ENCODE results near the gene ULK3. TPM values are rescaled to one million over a fixed set of nuclear protein-coding genes. Genes with fewer than 3 reads are reported as not detected.
A peak's percentile ranks its signal among the peaks of the same experiment; 100 is the strongest.

Gene ULK3
- total and polyA plus RNA-seq, 9 donors, result 17.4 to 45.7 (median 25.9) TPM

DNA sequence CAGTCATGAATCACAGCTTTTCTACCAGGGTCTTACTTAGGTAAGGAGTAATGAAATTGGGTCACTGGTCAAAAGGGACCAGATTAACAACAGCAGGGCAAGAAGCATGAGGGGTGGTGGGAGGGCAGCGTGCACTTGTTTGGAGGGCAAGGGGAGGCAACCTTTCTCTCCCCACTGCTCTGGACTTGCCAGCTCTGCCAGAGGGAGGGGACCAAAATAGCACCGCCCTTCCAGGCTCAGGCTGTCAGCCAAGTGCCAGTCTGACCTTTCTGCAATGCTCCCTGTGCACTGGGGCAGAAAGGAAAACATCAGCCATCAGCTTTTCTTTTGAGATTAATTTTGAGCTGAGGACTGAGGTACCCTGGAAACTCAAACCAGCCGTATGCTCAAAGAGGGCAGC lies 4.5 kb upstream of the ULK3 start:
- no peaks in the 10 kb centered on the region for H3K4me1 ChIP-seq (ENCODE audit: insufficient read depth)
- TF ChIP-seq POLR2A (IDR thresholded peaks at IDR 0.05), result no peak
- TF ChIP-seq EP300 (IDR thresholded peaks at IDR 0.05), result no peak
- TF ChIP-seq, protein P1, sequence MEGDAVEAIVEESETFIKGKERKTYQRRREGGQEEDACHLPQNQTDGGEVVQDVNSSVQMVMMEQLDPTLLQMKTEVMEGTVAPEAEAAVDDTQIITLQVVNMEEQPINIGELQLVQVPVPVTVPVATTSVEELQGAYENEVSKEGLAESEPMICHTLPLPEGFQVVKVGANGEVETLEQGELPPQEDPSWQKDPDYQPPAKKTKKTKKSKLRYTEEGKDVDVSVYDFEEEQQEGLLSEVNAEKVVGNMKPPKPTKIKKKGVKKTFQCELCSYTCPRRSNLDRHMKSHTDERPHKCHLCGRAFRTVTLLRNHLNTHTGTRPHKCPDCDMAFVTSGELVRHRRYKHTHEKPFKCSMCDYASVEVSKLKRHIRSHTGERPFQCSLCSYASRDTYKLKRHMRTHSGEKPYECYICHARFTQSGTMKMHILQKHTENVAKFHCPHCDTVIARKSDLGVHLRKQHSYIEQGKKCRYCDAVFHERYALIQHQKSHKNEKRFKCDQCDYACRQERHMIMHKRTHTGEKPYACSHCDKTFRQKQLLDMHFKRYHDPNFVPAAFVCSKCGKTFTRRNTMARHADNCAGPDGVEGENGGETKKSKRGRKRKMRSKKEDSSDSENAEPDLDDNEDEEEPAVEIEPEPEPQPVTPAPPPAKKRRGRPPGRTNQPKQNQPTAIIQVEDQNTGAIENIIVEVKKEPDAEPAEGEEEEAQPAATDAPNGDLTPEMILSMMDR (IDR thresholded peaks at IDR 0.05), result no peak
- no peaks in the 10 kb centered on the region for H3K27me3 ChIP-seq
- no peak overlapping the region for H3K27ac ChIP-seq
- 70 to 87% (median 81%) methylated on average over 3 of the region's 3 CpGs for WGBS, 3 donors
- no peaks in the 10 kb centered on the region for H3K36me3 ChIP-seq
- no peaks in the 10 kb centered on the region for H3K9me3 ChIP-seq
- DNase-seq, result no peak
- intact Hi-C loops (cut with DNase I), result loop anchor here in 2 of 4 donors (2.0 to 10.0 kb wide), 2 partner anchors 53 to 57 kb away; partner anchors contain the start of gene FAM219B (in 1 of the 2)
- no peak overlapping the region for H3K4me3 ChIP-seq

DNA sequence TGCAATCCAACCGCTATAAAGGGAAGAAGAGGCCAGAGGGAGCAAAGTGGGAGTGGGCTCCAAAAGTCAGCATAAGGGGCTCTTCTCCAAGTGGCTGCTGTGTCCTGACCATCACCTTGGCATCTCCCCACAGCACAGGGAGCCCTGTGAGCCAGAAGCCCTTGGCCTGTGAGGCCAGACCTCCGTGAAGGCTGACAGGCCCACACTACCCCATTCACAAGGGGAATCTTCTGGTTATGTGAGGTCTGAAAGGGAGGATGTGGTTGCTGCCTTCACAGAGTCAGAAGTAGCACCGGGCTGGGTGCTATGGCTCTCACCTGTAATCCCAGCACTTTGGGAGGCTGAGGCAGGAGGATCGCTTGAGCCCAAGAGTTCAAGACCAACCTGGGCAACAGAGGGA lies 2.6 kb upstream of the ULK3 start:
- intact Hi-C loops (cut with DNase I), result loop anchor here in 1 of 4 donors (10.0 kb wide), 1 partner anchor 59 kb away; the partner anchor contains the start of gene FAM219B
- Histone ChIP-seq H3K9me3 (no peaks in the 10 kb centered on the region), H3K36me3 (no peaks in the 10 kb centered on the region), H3K27me3 (no peaks in the 10 kb centered on the region), H3K4me3 (no peak overlapping the region), H3K27ac (no peak overlapping the region), H3K4me1 (ENCODE audit: insufficient read depth) (peaks cover 4% of the 10 kb centered on the region)
- DNase-seq, result no peak
- TF ChIP-seq EP300 (IDR thresholded peaks at IDR 0.05) (no peak), POLR2A (IDR thresholded peaks at IDR 0.05) (no peak)
- TF ChIP-seq, protein P1 (IDR thresholded peaks at IDR 0.05), result no peak
- WGBS, 3 donors, result 81 to 88% (median 82%) methylated on average over 4 of the region's 4 CpGs

DNA sequence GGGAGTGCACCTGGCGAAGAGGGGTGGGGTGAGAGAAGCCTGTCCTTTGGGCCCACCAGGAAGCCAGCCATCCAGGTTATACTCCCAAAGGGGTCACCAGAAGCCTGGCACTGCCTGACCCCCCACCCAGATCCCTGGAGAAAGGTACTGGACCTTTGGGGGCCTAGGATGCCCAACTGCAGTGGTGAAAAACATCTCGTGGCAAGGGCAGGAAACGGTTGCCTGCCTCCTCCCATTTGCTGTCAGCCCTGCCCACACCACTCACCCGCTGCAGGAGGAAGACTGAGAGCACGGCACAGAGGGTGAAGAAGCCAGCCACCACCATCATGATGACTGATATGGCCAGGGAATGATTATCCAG lies 2.2 kb upstream of the ULK3 start:
- Histone ChIP-seq H3K4me3 (no peak overlapping the region), H3K4me1 (ENCODE audit: insufficient read depth) (peaks cover 4% of the 10 kb centered on the region), H3K27me3 (no peaks in the 10 kb centered on the region), H3K9me3 (no peaks in the 10 kb centered on the region), H3K36me3 (no peaks in the 10 kb centered on the region), H3K27ac (peak overlapping the region in 1 of 2 donors; percentile 90)
- no peak for DNase-seq
- TF ChIP-seq, protein P1 (IDR thresholded peaks at IDR 0.05), result no peak
- no peak for TF ChIP-seq EP300 (IDR thresholded peaks at IDR 0.05)
- no peak for TF ChIP-seq POLR2A (IDR thresholded peaks at IDR 0.05)
- 61 to 82% (median 78%) methylated on average over 5 of the region's 5 CpGs for WGBS, 3 donors
- intact Hi-C loops (cut with DNase I), result loop anchor here in 1 of 4 donors (10.0 kb wide), 1 partner anchor 60 kb away; the partner anchor contains the start of gene FAM219B

DNA sequence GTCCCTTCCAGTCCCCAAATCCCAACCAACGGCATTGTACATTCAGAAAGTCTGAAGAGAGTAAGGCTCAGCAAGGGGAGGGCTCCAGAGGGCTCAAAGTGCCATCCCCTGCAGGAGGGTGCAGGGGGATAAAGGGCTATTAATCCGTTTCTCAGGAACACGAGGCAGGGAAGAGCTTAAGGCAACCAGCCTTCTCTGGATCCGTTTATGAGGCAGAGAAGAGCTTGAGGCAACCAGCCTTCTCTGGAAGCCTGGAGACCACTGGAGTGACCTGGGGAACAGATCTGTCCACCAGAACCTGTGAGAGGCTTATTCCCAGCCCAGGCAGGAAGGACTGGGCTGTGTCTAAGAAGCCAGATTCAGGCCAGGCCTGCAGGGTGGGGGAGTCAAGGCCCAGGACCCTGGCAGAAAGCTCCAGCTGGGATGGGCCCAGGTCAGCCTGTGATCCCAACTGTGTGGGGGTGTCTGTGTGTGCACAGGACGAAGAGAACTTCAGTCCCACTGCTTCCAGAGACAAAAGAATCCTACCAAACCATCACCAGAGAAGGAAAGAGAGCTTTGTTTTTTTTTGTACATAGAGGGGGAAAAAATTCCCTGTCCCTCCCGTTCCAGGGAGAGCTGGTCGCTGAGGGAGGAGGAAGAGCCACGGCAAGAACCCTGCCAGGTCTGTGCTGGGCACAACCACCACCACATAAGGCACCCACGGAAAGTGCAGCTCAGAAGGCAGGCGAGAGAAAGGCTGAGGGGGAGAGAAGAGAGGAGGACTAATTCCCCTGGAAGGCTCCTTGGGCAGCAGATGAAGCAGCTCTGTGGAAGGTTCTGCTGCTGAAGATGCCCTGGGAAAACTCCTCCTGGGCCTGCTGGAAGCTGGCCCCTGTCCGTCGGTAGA lies 1.6 kb upstream of the ULK3 start:
- Histone ChIP-seq H3K36me3 (no peaks in the 10 kb centered on the region), H3K27ac (peak overlapping the region; percentile 69 to 90), H3K4me3 (no peak overlapping the region), H3K4me1 (ENCODE audit: insufficient read depth) (peaks cover 4% of the 10 kb centered on the region), H3K9me3 (no peaks in the 10 kb centered on the region), H3K27me3 (no peaks in the 10 kb centered on the region)
- 36 to 46% (median 44%) methylated on average over 12 of the region's 12 CpGs for WGBS, 3 donors
- peak in 4 of 5 donors; percentile 47 to 81 (median 69) for DNase-seq
- TF ChIP-seq EP300 (IDR thresholded peaks at IDR 0.05), result no peak
- no peak for TF ChIP-seq POLR2A (IDR thresholded peaks at IDR 0.05)
- TF ChIP-seq, protein P1 (IDR thresholded peaks at IDR 0.05), result no peak
- intact Hi-C loops (cut with DNase I), result loop anchor here in 2 of 4 donors (5.0 to 10.0 kb wide), 2 partner anchors 60 to 62 kb away; partner anchors contain the start of genes CSK (in 1 of the 2) and FAM219B (in 1 of the 2)
